ENCODE measurements around the gene PTGDR. TPM values are rescaled to one million over a fixed set of nuclear protein-coding genes. Genes with fewer than 3 reads are reported as not detected.
A peak's percentile ranks its signal among the peaks of the same experiment; 100 is the strongest.

Gene PTGDR
- total RNA-seq (0.38 TPM), polyA plus RNA-seq (0.73 TPM)
- long read RNA-seq, donor 1 = 0 reads
- long read RNA-seq, donor 2 = 0 reads
- long read RNA-seq, donor 3 = 0 reads
- long read RNA-seq, donor 4 = 0 reads
- long read RNA-seq, donor 5, partial matches to known transcripts = 0 of 2 reads
- long read RNA-seq, donor 5, other reads (novel, unspliced or antisense) = 0 of 2 reads
- long read RNA-seq, donor 6 = 0 reads
- long read RNA-seq, donor 7, partial matches to known transcripts = 0 of 1 reads
- long read RNA-seq, donor 7, other reads (novel, unspliced or antisense) = 0 of 1 reads
- long read RNA-seq, donor 8 = 0 reads
- long read RNA-seq, donor 9 = 0 reads
- long read RNA-seq, donor 10 = 0 reads

GRCh38 chr14:52267501-52268278, at the start of gene PTGDR:
PTGDR (plus strand) TSS chr14:52267698; CDS start chr14:52267815, 117 bp downstream.
- Histone ChIP-seq H3K9me3 (ENCODE audit: control insufficient read depth in 2 of 2, insufficient read depth in 1 of 2, low read length in 1 of 2) (no peaks in the 10 kb centered on the region), H3K36me3 (ENCODE audit: control insufficient read depth in 2 of 2, insufficient read depth in 2 of 2, low read length in 1 of 2) (no peaks in the 10 kb centered on the region), H3K4me1 (ENCODE audit: control insufficient read depth in 2 of 2, insufficient read depth in 2 of 2, low read length in 2 of 2) (peaks cover 10 to 29% of the 10 kb centered on the region in 2 donors), H3K27me3 (ENCODE audit: control insufficient read depth in 2 of 2, insufficient read depth in 1 of 2, low read length in 1 of 2) (peaks cover 28 to 38% of the 10 kb centered on the region in 2 donors), H3K27ac (ENCODE audit: low read depth in 1 of 2, low read length in 1 of 2) (no peak within 1 kb of the TSS), H3K4me3 (ENCODE audit: low read length in 2 of 2) (peak within 1 kb of the TSS; percentile 29 to 44)
- peak in 1 of 9 donors; percentile 37 for DNase-seq (ENCODE audit: low read depth in 6 of 9, low spot score in 9 of 9)
- 3% methylated on average over 63 of the region's 63 CpGs for WGBS

GRCh38 chr14:52219488-52220084, 47.9 kb upstream of the PTGDR start:
- Histone ChIP-seq H3K36me3 (ENCODE audit: control insufficient read depth in 2 of 2, insufficient read depth in 2 of 2, low read length in 1 of 2) (no peaks in the 10 kb centered on the region), H3K27me3 (ENCODE audit: control insufficient read depth in 2 of 2, insufficient read depth in 1 of 2, low read length in 1 of 2) (no peaks in the 10 kb centered on the region), H3K4me1 (ENCODE audit: control insufficient read depth in 2 of 2, insufficient read depth in 2 of 2, low read length in 2 of 2) (peaks cover 0 to 6% of the 10 kb centered on the region in 2 donors), H3K9me3 (ENCODE audit: control insufficient read depth in 2 of 2, insufficient read depth in 1 of 2, low read length in 1 of 2) (no peaks in the 10 kb centered on the region), H3K27ac (ENCODE audit: low read depth in 1 of 2, low read length in 1 of 2) (no peak overlapping the region), H3K4me3 (ENCODE audit: low read length in 2 of 2) (no peak overlapping the region)
- no peak for DNase-seq (ENCODE audit: low read depth in 6 of 9, low spot score in 9 of 9)
- WGBS = 98% methylated on average over 4 of the region's 4 CpGs

GRCh38 chr14:52220924-52221811, 46.3 kb upstream of the PTGDR start:
- Histone ChIP-seq H3K4me1 (ENCODE audit: control insufficient read depth in 2 of 2, insufficient read depth in 2 of 2, low read length in 2 of 2) (peaks cover 0 to 6% of the 10 kb centered on the region in 2 donors), H3K9me3 (ENCODE audit: control insufficient read depth in 2 of 2, insufficient read depth in 1 of 2, low read length in 1 of 2) (no peaks in the 10 kb centered on the region), H3K4me3 (ENCODE audit: low read length in 2 of 2) (peak overlapping the region in 1 of 2 donors; percentile 38), H3K27me3 (ENCODE audit: control insufficient read depth in 2 of 2, insufficient read depth in 1 of 2, low read length in 1 of 2) (no peaks in the 10 kb centered on the region), H3K36me3 (ENCODE audit: control insufficient read depth in 2 of 2, insufficient read depth in 2 of 2, low read length in 1 of 2) (no peaks in the 10 kb centered on the region), H3K27ac (ENCODE audit: low read depth in 1 of 2, low read length in 1 of 2) (no peak overlapping the region)
- WGBS = 40% methylated on average over 7 of the region's 7 CpGs
- peak in 1 of 9 donors; percentile 24 for DNase-seq (ENCODE audit: low read depth in 6 of 9, low spot score in 9 of 9)

- no peak overlapping the region for H3K27ac ChIP-seq (ENCODE audit: low read depth in 1 of 2, low read length in 1 of 2)
- no peak overlapping the region for H3K4me3 ChIP-seq (ENCODE audit: low read length in 2 of 2)
- H3K27me3 ChIP-seq (ENCODE audit: control insufficient read depth in 2 of 2, insufficient read depth in 1 of 2, low read length in 1 of 2) = no peaks in the 10 kb centered on the region
- H3K9me3 ChIP-seq (ENCODE audit: control insufficient read depth in 2 of 2, insufficient read depth in 1 of 2, low read length in 1 of 2) = no peaks in the 10 kb centered on the region
- DNase-seq (ENCODE audit: low read depth in 6 of 9, low spot score in 9 of 9) = no peak
- 91% methylated on average over 9 of the region's 9 CpGs for whole genome bisulfite sequencing
- peaks cover 0 to 6% of the 10 kb centered on the region in 2 donors for H3K4me1 ChIP-seq (ENCODE audit: control insufficient read depth in 2 of 2, insufficient read depth in 2 of 2, low read length in 2 of 2)
- H3K36me3 ChIP-seq (ENCODE audit: control insufficient read depth in 2 of 2, insufficient read depth in 2 of 2, low read length in 1 of 2) = no peaks in the 10 kb centered on the region
Measured at GRCh38 chr14:52222901-52223300, 44.6 kb upstream of the PTGDR start.

- Histone ChIP-seq H3K36me3 (ENCODE audit: control insufficient read depth in 2 of 2, insufficient read depth in 2 of 2, low read length in 1 of 2) (no peaks in the 10 kb centered on the region), H3K4me3 (ENCODE audit: low read length in 2 of 2) (no peak overlapping the region), H3K27ac (ENCODE audit: low read depth in 1 of 2, low read length in 1 of 2) (no peak overlapping the region), H3K27me3 (ENCODE audit: control insufficient read depth in 2 of 2, insufficient read depth in 1 of 2, low read length in 1 of 2) (no peaks in the 10 kb centered on the region), H3K9me3 (ENCODE audit: control insufficient read depth in 2 of 2, insufficient read depth in 1 of 2, low read length in 1 of 2) (no peaks in the 10 kb centered on the region), H3K4me1 (ENCODE audit: control insufficient read depth in 2 of 2, insufficient read depth in 2 of 2, low read length in 2 of 2) (no peaks in the 10 kb centered on the region)
- no peak for DNase-seq (ENCODE audit: low read depth in 6 of 9, low spot score in 9 of 9)
- WGBS = 62% methylated on average over 7 of the region's 7 CpGs
Measured at GRCh38 chr14:52227619-52228222, 39.8 kb upstream of the PTGDR start.

- 90% methylated on average over 2 of the region's 2 CpGs for WGBS
- Histone ChIP-seq H3K4me1 (ENCODE audit: control insufficient read depth in 2 of 2, insufficient read depth in 2 of 2, low read length in 2 of 2) (no peaks in the 10 kb centered on the region), H3K27ac (ENCODE audit: low read depth in 1 of 2, low read length in 1 of 2) (no peak overlapping the region), H3K4me3 (ENCODE audit: low read length in 2 of 2) (no peak overlapping the region), H3K27me3 (ENCODE audit: control insufficient read depth in 2 of 2, insufficient read depth in 1 of 2, low read length in 1 of 2) (no peaks in the 10 kb centered on the region), H3K36me3 (ENCODE audit: control insufficient read depth in 2 of 2, insufficient read depth in 2 of 2, low read length in 1 of 2) (no peaks in the 10 kb centered on the region), H3K9me3 (ENCODE audit: control insufficient read depth in 2 of 2, insufficient read depth in 1 of 2, low read length in 1 of 2) (no peaks in the 10 kb centered on the region)
- DNase-seq (ENCODE audit: low read depth in 6 of 9, low spot score in 9 of 9) = no peak
Measured at GRCh38 chr14:52233693-52234092, 33.8 kb upstream of the PTGDR start.

GRCh38 chr14:52235434-52235833, 32.1 kb upstream of the PTGDR start:
- H3K4me3 ChIP-seq (ENCODE audit: low read length in 2 of 2) = no peak overlapping the region
- WGBS = 69% methylated on average over 2 of the region's 2 CpGs
- H3K27ac ChIP-seq (ENCODE audit: low read depth in 1 of 2, low read length in 1 of 2) = no peak overlapping the region
- H3K9me3 ChIP-seq (ENCODE audit: control insufficient read depth in 2 of 2, insufficient read depth in 1 of 2, low read length in 1 of 2) = no peaks in the 10 kb centered on the region
- no peak for DNase-seq (ENCODE audit: low read depth in 6 of 9, low spot score in 9 of 9)
- no peaks in the 10 kb centered on the region for H3K4me1 ChIP-seq (ENCODE audit: control insufficient read depth in 2 of 2, insufficient read depth in 2 of 2, low read length in 2 of 2)
- no peaks in the 10 kb centered on the region for H3K36me3 ChIP-seq (ENCODE audit: control insufficient read depth in 2 of 2, insufficient read depth in 2 of 2, low read length in 1 of 2)
- H3K27me3 ChIP-seq (ENCODE audit: control insufficient read depth in 2 of 2, insufficient read depth in 1 of 2, low read length in 1 of 2) = no peaks in the 10 kb centered on the region

- no peak overlapping the region for H3K27ac ChIP-seq (ENCODE audit: low read depth in 1 of 2, low read length in 1 of 2)
- no peak for DNase-seq (ENCODE audit: low read depth in 6 of 9, low spot score in 9 of 9)
- 90% methylated on average over 7 of the region's 7 CpGs for WGBS
- H3K4me3 ChIP-seq (ENCODE audit: low read length in 2 of 2) = no peak overlapping the region
- no peaks in the 10 kb centered on the region for H3K4me1 ChIP-seq (ENCODE audit: control insufficient read depth in 2 of 2, insufficient read depth in 2 of 2, low read length in 2 of 2)
- no peaks in the 10 kb centered on the region for H3K36me3 ChIP-seq (ENCODE audit: control insufficient read depth in 2 of 2, insufficient read depth in 2 of 2, low read length in 1 of 2)
- no peaks in the 10 kb centered on the region for H3K9me3 ChIP-seq (ENCODE audit: control insufficient read depth in 2 of 2, insufficient read depth in 1 of 2, low read length in 1 of 2)
- H3K27me3 ChIP-seq (ENCODE audit: control insufficient read depth in 2 of 2, insufficient read depth in 1 of 2, low read length in 1 of 2) = no peaks in the 10 kb centered on the region
Measured at GRCh38 chr14:52235866-52236510, 31.5 kb upstream of the PTGDR start.

All from thymus (tissue), 14 donors.